CD4-positive, alpha-beta T cell treated with Interferon gamma for 1 hour (primary cell): ENCODE data around the gene PTPRH.
"Not testable (repeated sequence)": the region's sequence is repeated elsewhere in the genome, so short reads cannot be mapped to it uniquely, and the experiment has no call there.

Source experiments
- DNase-seq: peaks from one replicate; pipeline ENCODE4 v3.0.0-alpha.2; 2020

PTPRH gene

GRCh38 chr19:55176076-55176475, 33.2 kb downstream of the PTPRH start:
- DNase-seq: no peak

- no peak for DNase-seq
These were observed 34.0 kb downstream of the PTPRH start for GRCh38 chr19:55175117-55175867.

- no peak for DNase-seq
These were observed 34.7 kb downstream of the PTPRH start for GRCh38 chr19:55174425-55175116.

GRCh38 chr19:55173714-55174409, 35.4 kb downstream of the PTPRH start:
- DNase-seq: peak; percentile 26

- no peak for DNase-seq
These were observed 36.1 kb downstream of the PTPRH start for GRCh38 chr19:55173186-55173713.

- DNase-seq: no peak
These were observed 36.6 kb downstream of the PTPRH start for GRCh38 chr19:55172741-55173140.

GRCh38 chr19:55172318-55172717, 37.0 kb downstream of the PTPRH start:
- DNase-seq: not testable (repeated sequence)

- DNase-seq: no peak
These were observed 37.9 kb downstream of the PTPRH start for GRCh38 chr19:55171440-55171839.

- DNase-seq: no peak
These were observed 40.2 kb downstream of the PTPRH start for GRCh38 chr19:55169136-55169535.

- peak; percentile 85 for DNase-seq
These were observed 42.6 kb downstream of the PTPRH start, which contains the start of gene DNAAF3 for GRCh38 chr19:55166530-55167268. Gene DNAAF3, minus strand, starts transcription at chr19:55166613. Its CDS starts 200 bp downstream, at chr19:55166413.

- DNase-seq: peak; percentile 64
These were observed 43.3 kb downstream of the PTPRH start for GRCh38 chr19:55165952-55166529.

GRCh38 chr19:55161571-55162322, 47.6 kb downstream of the PTPRH start:
- DNase-seq: no peak

- no peak for DNase-seq
These were observed 48.3 kb downstream of the PTPRH start for GRCh38 chr19:55160986-55161365.

- peak; percentile 87 for DNase-seq
These were observed 48.9 kb downstream of the PTPRH start for GRCh38 chr19:55160128-55160985.

- DNase-seq: no peak
These were observed 50.2 kb downstream of the PTPRH start for GRCh38 chr19:55158848-55159749.

- no peak for DNase-seq
These were observed 50.9 kb downstream of the PTPRH start for GRCh38 chr19:55158423-55158822.

- no peak for DNase-seq
These were observed 52.0 kb downstream of the PTPRH start, which contains the start of gene TNNI3 for GRCh38 chr19:55157064-55157908. Gene TNNI3, minus strand, starts transcription at chr19:55157732. Its CDS starts 143 bp downstream, at chr19:55157589.
